Gastrocnemius medialis (tissue), 4 donors: ENCODE measurements around the gene ENTPD1. TPM values are rescaled to one million over a fixed set of nuclear protein-coding genes. Genes with fewer than 3 reads are reported as not detected.

ENCODE experiments used
- ATAC-seq, 2 donors: fragments of 150-250 bp; one replicate each; pipeline ENCODE4 v1.9.1; 2016
- DNase-seq, 2 donors: peaks; one replicate each; pipeline ENCODE4 v3.0.0-alpha.2; 2019
- H3K27ac ChIP-seq, 4 donors: fragments of 200-600 bp; sonication (generic); 1 replicate in 1 of 4; 2 replicates in 3 of 4; pipeline ENCODE4 v1.5.1; 2016 to 2018; ENCODE audit warnings: mild to moderate bottlenecking in 2 of 4, moderate library complexity in 1 of 4
- H3K27me3 ChIP-seq, 3 donors: fragments of 200-600 bp; sonication (generic) in 2 of 3; 1 replicate in 1 of 3; 2 replicates in 2 of 3; pipeline versions ENCODE4 v1.5.1 to v1.6.0; 2016 to 2019; ENCODE audit warnings: mild to moderate bottlenecking in 1 of 3, moderate library complexity in 1 of 3
- H3K36me3 ChIP-seq, 2 donors: fragments of 200-600 bp; sonication (generic) in 1 of 2; one replicate each; pipeline ENCODE4 v1.5.1; 2017 to 2018
- H3K4me1 ChIP-seq, 2 donors: fragments of 200-600 bp; sonication (generic) in 1 of 2; one replicate each; pipeline ENCODE4 v1.5.1; 2016 to 2017; ENCODE audit warnings: mild to moderate bottlenecking in 2 of 2
- H3K4me3 ChIP-seq, 4 donors: fragments of 200-600 bp; sonication (generic) in 3 of 4; 1 replicate in 1 of 4; 2 replicates in 3 of 4; pipeline ENCODE4 v1.5.1; 2016 to 2019; ENCODE audit warnings: mild to moderate bottlenecking in 2 of 4
- H3K9me3 ChIP-seq, 3 donors: fragments of 200-600 bp; sonication (generic) in 2 of 3; 1 replicate in 1 of 3; 2 replicates in 2 of 3; pipeline ENCODE4 v1.5.1; 2016 to 2019
- POLR2A ChIP-seq, 2 donors: fragments of 450-650 bp; IDR thresholded peaks; one replicate each; pipeline ENCODE4 v1.6.1; 2017; ENCODE audit warnings: antibody characterized with exemption in 2 of 2, mild to moderate bottlenecking in 2 of 2, moderate library complexity in 2 of 2
- in situ Hi-C, 4 donors: fragments of 200-750 bp; cut with MboI; loops; one replicate each; pipeline versions ENCODE4 v1.15.0 to v1.8.0; 2017; ENCODE audit warnings: low sequenced_read_pairs in 4 of 4
- intact Hi-C: fragments of 100-400 bp; cut with DNase I; formaldehyde crosslinking; loops from one replicate; pipeline ENCODE4 v1.15.1; 2023; ENCODE audit warnings: low total_unique reads
- total RNA-seq, 4 donors: library from RNA; depleted of rRNA; stranded (reverse); fragments of >200 nt; gene quantifications; one replicate each; pipeline versions ENCODE4 v1.1.0 to v1.2.3, GENCODE V29; 2016
- TF ChIP-seq, protein P1 (sequence below), 5 experiments: fragments of 450-650 bp in 3 of 5; fragments of 200-600 bp in 2 of 5; sonication (generic) in 2 of 5; IDR thresholded peaks in 4 of 5; conservative IDR thresholded peaks in 1 of 5; 1 replicate in 4 of 5; 2 replicates in 1 of 5; pipeline ENCODE4 v1.5.1; 2016 to 2019; ENCODE audit warnings: antibody characterized with exemption in 5 of 5, mild to moderate bottlenecking in 3 of 5, moderate library complexity in 3 of 5

ENTPD1 gene
- total RNA-seq, 4 donors from 2014 or later, result 1.7 to 6.9 (median 3.8) TPM

DNA sequence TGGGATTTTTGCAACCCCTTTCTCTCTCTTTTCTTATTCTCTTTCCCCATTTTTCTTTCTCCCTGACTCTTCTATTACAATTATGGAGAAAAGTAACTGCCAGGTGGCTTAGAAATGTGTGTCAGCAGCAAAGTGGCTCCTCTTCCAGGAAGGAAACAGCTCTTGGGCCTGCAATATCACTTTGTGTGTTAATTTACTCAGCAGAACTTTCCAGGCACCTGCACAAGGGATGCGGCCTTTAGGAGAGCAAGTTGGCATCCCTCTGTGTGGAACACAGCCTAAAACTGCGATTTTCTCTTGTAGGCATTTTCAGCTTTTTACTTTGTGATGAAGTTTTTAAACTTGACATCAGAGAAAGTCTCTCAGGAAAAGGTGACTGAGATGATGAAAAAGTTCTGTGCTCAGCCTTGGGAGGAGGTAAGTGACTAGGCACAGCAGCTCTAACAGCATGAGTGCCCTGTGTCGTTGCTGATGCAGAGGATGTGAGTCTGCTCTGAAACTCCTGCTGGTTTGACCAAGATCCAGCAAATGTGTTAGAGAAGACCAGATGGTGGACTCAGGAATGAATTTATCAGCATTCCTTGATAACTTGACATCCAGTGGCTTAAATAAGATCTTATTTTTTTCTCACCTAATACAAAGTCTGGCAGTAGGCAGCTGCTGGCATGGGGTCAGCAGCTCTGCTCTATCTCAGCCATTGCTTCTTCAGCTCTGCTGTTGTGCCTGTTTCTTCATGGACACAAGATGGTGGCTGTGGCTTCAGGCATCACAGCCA is 104.4 kb downstream of the ENTPD1 start:
- no peak for TF ChIP-seq POLR2A (IDR thresholded peaks at IDR 0.05)
- TF ChIP-seq, protein P1, sequence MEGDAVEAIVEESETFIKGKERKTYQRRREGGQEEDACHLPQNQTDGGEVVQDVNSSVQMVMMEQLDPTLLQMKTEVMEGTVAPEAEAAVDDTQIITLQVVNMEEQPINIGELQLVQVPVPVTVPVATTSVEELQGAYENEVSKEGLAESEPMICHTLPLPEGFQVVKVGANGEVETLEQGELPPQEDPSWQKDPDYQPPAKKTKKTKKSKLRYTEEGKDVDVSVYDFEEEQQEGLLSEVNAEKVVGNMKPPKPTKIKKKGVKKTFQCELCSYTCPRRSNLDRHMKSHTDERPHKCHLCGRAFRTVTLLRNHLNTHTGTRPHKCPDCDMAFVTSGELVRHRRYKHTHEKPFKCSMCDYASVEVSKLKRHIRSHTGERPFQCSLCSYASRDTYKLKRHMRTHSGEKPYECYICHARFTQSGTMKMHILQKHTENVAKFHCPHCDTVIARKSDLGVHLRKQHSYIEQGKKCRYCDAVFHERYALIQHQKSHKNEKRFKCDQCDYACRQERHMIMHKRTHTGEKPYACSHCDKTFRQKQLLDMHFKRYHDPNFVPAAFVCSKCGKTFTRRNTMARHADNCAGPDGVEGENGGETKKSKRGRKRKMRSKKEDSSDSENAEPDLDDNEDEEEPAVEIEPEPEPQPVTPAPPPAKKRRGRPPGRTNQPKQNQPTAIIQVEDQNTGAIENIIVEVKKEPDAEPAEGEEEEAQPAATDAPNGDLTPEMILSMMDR (IDR thresholded peaks at IDR 0.05 in 4 of 5, conservative IDR thresholded peaks at IDR 0.05 in 1 of 5), result no peak
- in situ Hi-C loops, result no loop called here
- no peak overlapping the region for H3K27ac ChIP-seq
- no peaks in the 10 kb centered on the region for H3K4me1 ChIP-seq
- ATAC-seq (no peak), DNase-seq (no peak)
- H3K36me3 ChIP-seq, result no peaks in the 10 kb centered on the region
- no peak overlapping the region for H3K4me3 ChIP-seq
- intact Hi-C loops, result no loop called here
- H3K9me3 ChIP-seq, result no peaks in the 10 kb centered on the region
- H3K27me3 ChIP-seq, result no peaks in the 10 kb centered on the region

- DNase-seq (no peak), ATAC-seq (no peak)
- H3K9me3 ChIP-seq, result no peaks in the 10 kb centered on the region
- H3K27me3 ChIP-seq, result no peaks in the 10 kb centered on the region
- TF ChIP-seq, protein P1 (IDR thresholded peaks at IDR 0.05 in 4 of 5, conservative IDR thresholded peaks at IDR 0.05 in 1 of 5), result no peak
- TF ChIP-seq POLR2A (IDR thresholded peaks at IDR 0.05), result no peak
- in situ Hi-C loops (no loop called here), intact Hi-C loops (no loop called here)
- H3K4me1 ChIP-seq, result no peaks in the 10 kb centered on the region
- no peak overlapping the region for H3K27ac ChIP-seq
- no peak overlapping the region for H3K4me3 ChIP-seq
- H3K36me3 ChIP-seq, result no peaks in the 10 kb centered on the region
Observed at GRCh38 chr10:95861386-95861785, 105.4 kb downstream of the ENTPD1 start.

GRCh38 chr10:95864906-95865813 is 109.2 kb downstream of the ENTPD1 start:
- no peaks in the 10 kb centered on the region for H3K9me3 ChIP-seq
- intact Hi-C loops, result no loop called here
- no peaks in the 10 kb centered on the region for H3K27me3 ChIP-seq
- H3K27ac ChIP-seq, result no peak overlapping the region
- H3K4me1 ChIP-seq, result no peaks in the 10 kb centered on the region
- DNase-seq, result no peak
- in situ Hi-C loops, result no loop called here
- no peaks in the 10 kb centered on the region for H3K36me3 ChIP-seq
- TF ChIP-seq, protein P1 (IDR thresholded peaks at IDR 0.05 in 4 of 5, conservative IDR thresholded peaks at IDR 0.05 in 1 of 5), result peak in 2 of 5 experiments; percentile 25 to 43
- TF ChIP-seq POLR2A (IDR thresholded peaks at IDR 0.05), result no peak
- ATAC-seq, result peak; percentile 18 to 39
- H3K4me3 ChIP-seq, result no peak overlapping the region

- H3K27me3 ChIP-seq, result no peaks in the 10 kb centered on the region
- intact Hi-C loops (no loop called here), in situ Hi-C loops (no loop called here)
- no peaks in the 10 kb centered on the region for H3K4me1 ChIP-seq
- DNase-seq (no peak), ATAC-seq (no peak)
- TF ChIP-seq, protein P1 (IDR thresholded peaks at IDR 0.05 in 4 of 5, conservative IDR thresholded peaks at IDR 0.05 in 1 of 5), result no peak
- no peak for TF ChIP-seq POLR2A (IDR thresholded peaks at IDR 0.05)
- no peaks in the 10 kb centered on the region for H3K36me3 ChIP-seq
- H3K9me3 ChIP-seq, result no peaks in the 10 kb centered on the region
- H3K27ac ChIP-seq, result no peak overlapping the region
- no peak overlapping the region for H3K4me3 ChIP-seq
Observed at GRCh38 chr10:95865814-95866466, 110.0 kb downstream of the ENTPD1 start.
